Testis (tissue), 3 donors: ENCODE measurements around the gene LTV1. TPM values are rescaled to one million over a fixed set of nuclear protein-coding genes. Genes with fewer than 3 reads are reported as not detected.
"Not testable (repeated sequence)": the region's sequence is repeated elsewhere in the genome, so short reads cannot be mapped to it uniquely, and the experiment has no call there.

Experiments
- DNase-seq: peaks from one replicate; pipeline ENCODE4 v3.0.0-alpha.2; 2019
- H3K27ac ChIP-seq, 2 donors: fragments of 200-600 bp; sonication (generic); one replicate each; pipeline ENCODE4 v1.5.1; 2019
- H3K27me3 ChIP-seq: fragments of 200-600 bp; sonication (generic); one replicate; pipeline ENCODE4 v1.5.1; 2019
- H3K36me3 ChIP-seq: fragments of 200-600 bp; sonication (generic); one replicate; pipeline ENCODE4 v1.5.1; 2017; ENCODE audit warnings: low read depth; ENCODE audit errors: missing control alignments
- H3K4me1 ChIP-seq: fragments of 200-600 bp; sonication (generic); one replicate; pipeline ENCODE4 v1.5.1; 2019
- H3K4me3 ChIP-seq, 2 donors: fragments of 200-600 bp; sonication (generic); one replicate each; pipeline ENCODE4 v1.5.1; 2017 to 2019
- H3K9me3 ChIP-seq: fragments of 200-600 bp; sonication (generic); one replicate; pipeline ENCODE4 v1.5.1; 2017
- POLR2A ChIP-seq: fragments of 450-650 bp; IDR thresholded peaks from one replicate; pipeline ENCODE4 v1.6.1; 2017; ENCODE audit warnings: antibody characterized with exemption, mild to moderate bottlenecking, moderate library complexity
- WGBS, 2 donors: methylation state at CpG; one replicate each; pipeline ENCODE4 v1.1.5; 2018; 5-methylcytosine and 5-hydroxymethylcytosine counted together
- intact Hi-C: fragments of 100-400 bp; cut with DNase I; formaldehyde crosslinking; loops from one replicate; pipeline ENCODE4 v1.15.1; 2023; ENCODE audit warnings: low total_unique reads
- polyA plus RNA-seq: library from polyadenylated mRNA; stranded (reverse); fragments of 350-450 nt; fragmentation: Illumina TruSeq; extraction: RNeasy Lipid Tissue Mini Kit (QIAGEN cat#74804); gene quantifications from one replicate; pipeline ENCODE4 v1.2.3, GENCODE V29; 2014; ENCODE audit warnings: low read depth, low replicate concordance; ENCODE audit not compliant: insufficient read depth
- total RNA-seq, 2 donors: library from RNA; depleted of rRNA; stranded (reverse); fragments of >200 nt; gene quantifications; one replicate each; pipeline ENCODE4 v1.2.3, GENCODE V29; 2016
- TF ChIP-seq, protein P1 (sequence below), 3 experiments: fragments of 450-650 bp in 2 of 3; fragments of 200-600 bp in 1 of 3; sonication (generic) in 1 of 3; IDR thresholded peaks; one replicate each; pipeline ENCODE4 v1.5.1; 2016 to 2019; ENCODE audit warnings: antibody characterized with exemption in 3 of 3, mild to moderate bottlenecking in 2 of 3, moderate library complexity in 1 of 3

LTV1 gene
- total and polyA plus RNA-seq, 3 donors from 2014 or later: 18.5 to 22.1 (median 19.7) TPM

GRCh38 chr6:143872201-143872600 is 29.1 kb downstream of the LTV1 start:
- intact Hi-C loops: no loop called here
- Histone ChIP-seq H3K4me1 (no peaks in the 10 kb centered on the region), H3K9me3 (no peaks in the 10 kb centered on the region), H3K27me3 (no peaks in the 10 kb centered on the region), H3K27ac (no peak overlapping the region), H3K4me3 (no peak overlapping the region), H3K36me3 (no peaks in the 10 kb centered on the region)
- no peak for DNase-seq
- TF ChIP-seq, protein P1, sequence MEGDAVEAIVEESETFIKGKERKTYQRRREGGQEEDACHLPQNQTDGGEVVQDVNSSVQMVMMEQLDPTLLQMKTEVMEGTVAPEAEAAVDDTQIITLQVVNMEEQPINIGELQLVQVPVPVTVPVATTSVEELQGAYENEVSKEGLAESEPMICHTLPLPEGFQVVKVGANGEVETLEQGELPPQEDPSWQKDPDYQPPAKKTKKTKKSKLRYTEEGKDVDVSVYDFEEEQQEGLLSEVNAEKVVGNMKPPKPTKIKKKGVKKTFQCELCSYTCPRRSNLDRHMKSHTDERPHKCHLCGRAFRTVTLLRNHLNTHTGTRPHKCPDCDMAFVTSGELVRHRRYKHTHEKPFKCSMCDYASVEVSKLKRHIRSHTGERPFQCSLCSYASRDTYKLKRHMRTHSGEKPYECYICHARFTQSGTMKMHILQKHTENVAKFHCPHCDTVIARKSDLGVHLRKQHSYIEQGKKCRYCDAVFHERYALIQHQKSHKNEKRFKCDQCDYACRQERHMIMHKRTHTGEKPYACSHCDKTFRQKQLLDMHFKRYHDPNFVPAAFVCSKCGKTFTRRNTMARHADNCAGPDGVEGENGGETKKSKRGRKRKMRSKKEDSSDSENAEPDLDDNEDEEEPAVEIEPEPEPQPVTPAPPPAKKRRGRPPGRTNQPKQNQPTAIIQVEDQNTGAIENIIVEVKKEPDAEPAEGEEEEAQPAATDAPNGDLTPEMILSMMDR (IDR thresholded peaks at IDR 0.05): no peak
- no peak for TF ChIP-seq POLR2A
- 92 to 94% methylated on average over 2 of the region's 2 CpGs for WGBS, 2 donors

GRCh38 chr6:143873600-143873999 is 30.5 kb downstream of the LTV1 start:
- H3K27me3 ChIP-seq, intact Hi-C loops, H3K27ac ChIP-seq, H3K4me3 ChIP-seq, DNase-seq, H3K4me1 ChIP-seq, H3K9me3 ChIP-seq, H3K36me3 ChIP-seq: not testable (repeated sequence)
- 98 to 100% methylated on average over 4 of the region's 4 CpGs for WGBS, 2 donors

DNA sequence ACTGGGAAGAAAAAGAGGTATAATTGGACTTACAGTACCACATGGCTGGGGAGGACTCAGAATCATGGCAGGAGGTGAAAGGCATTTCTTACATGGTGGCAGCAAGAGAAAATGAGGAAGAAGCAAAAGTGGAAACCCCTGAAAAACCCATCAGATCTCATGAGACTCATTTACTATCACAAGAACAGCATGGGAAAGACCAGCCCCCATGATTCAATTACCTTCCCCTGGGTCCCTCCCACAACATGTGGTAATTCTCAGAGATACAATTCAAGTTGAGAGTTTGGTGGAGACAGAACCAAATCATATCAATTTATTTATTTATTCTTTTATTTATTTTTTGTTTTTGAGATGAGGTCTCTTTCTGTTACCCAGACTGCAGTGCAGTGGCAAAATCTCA is 31.4 kb downstream of the LTV1 start:
- H3K4me3 ChIP-seq, H3K4me1 ChIP-seq, H3K9me3 ChIP-seq, DNase-seq, H3K27ac ChIP-seq, H3K36me3 ChIP-seq, intact Hi-C loops, H3K27me3 ChIP-seq: not testable (repeated sequence)

GRCh38 chr6:143877584-143878271 is 34.6 kb downstream of the LTV1 start:
- Histone ChIP-seq H3K27me3 (no peaks in the 10 kb centered on the region), H3K27ac (no peak overlapping the region), H3K36me3 (no peaks in the 10 kb centered on the region), H3K4me3 (no peak overlapping the region), H3K4me1 (no peaks in the 10 kb centered on the region), H3K9me3 (no peaks in the 10 kb centered on the region)
- TF ChIP-seq, protein P1 (IDR thresholded peaks at IDR 0.05): no peak
- TF ChIP-seq POLR2A: no peak
- 89 to 100% methylated on average over 1 of the region's 1 CpG for WGBS, 2 donors
- intact Hi-C loops: no loop called here
- no peak for DNase-seq

DNA sequence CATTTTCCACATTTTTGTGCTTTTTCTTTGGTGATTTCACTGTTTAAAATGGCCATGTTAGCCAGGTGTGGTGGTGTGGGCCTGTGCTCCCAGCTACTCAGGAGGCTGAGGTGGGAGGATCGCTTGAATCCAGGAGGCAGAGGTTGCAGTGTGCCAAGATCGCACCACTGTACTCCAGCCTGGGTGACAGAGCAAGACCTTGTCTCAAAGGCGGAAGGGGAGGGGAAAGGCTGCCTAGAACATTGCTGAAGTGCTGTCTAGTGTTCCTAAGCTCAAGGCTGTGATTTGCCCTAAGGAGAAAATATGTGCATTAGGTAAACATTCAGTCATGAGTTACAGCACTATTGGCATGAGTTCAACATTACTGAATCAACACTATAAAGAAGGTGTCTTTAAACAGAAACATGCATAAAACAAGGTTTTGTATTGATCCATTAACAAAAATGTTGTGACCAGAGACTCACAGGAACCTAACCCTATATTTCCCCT is 35.2 kb downstream of the LTV1 start:
- intact Hi-C loops: no loop called here
- no peak overlapping the region for H3K4me3 ChIP-seq
- H3K4me1 ChIP-seq: no peaks in the 10 kb centered on the region
- no peaks in the 10 kb centered on the region for H3K9me3 ChIP-seq
- 96 to 97% methylated on average over 3 of the region's 3 CpGs for WGBS, 2 donors
- no peaks in the 10 kb centered on the region for H3K27me3 ChIP-seq
- DNase-seq: no peak
- H3K36me3 ChIP-seq: no peaks in the 10 kb centered on the region
- TF ChIP-seq, protein P1 (IDR thresholded peaks at IDR 0.05): no peak
- TF ChIP-seq POLR2A: no peak
- no peak overlapping the region for H3K27ac ChIP-seq

DNA sequence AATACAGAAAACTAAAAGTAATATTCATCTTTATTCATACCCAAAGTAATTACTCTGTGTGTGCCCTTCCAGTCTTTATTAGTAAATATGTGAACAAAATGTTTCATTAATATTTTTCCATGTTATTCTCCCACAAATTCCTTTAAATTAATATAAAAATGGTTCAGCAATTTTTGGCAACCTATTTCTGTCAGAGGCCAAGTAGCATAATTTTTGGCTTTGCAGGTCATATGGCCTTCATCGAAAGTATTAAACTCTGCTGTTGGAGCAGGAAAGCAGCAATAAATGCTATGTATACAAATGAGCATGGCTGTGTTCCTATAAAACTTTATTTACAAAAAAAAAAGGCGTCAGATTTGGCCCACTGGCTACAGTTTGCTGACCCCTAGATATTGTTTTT is 37.3 kb downstream of the LTV1 start:
- no peak for TF ChIP-seq POLR2A
- TF ChIP-seq, protein P1 (IDR thresholded peaks at IDR 0.05): no peak
- WGBS, 2 donors: 63 to 64% methylated on average over 2 of the region's 2 CpGs
- H3K27me3 ChIP-seq: no peaks in the 10 kb centered on the region
- H3K36me3 ChIP-seq: no peaks in the 10 kb centered on the region
- intact Hi-C loops: no loop called here
- DNase-seq: no peak
- H3K4me3 ChIP-seq: no peak overlapping the region
- H3K4me1 ChIP-seq: no peaks in the 10 kb centered on the region
- H3K9me3 ChIP-seq: no peaks in the 10 kb centered on the region
- no peak overlapping the region for H3K27ac ChIP-seq
